Tongue (tissue), 2 donors: ENCODE measurements around the gene AXIN1. TPM values are rescaled to one million over a fixed set of nuclear protein-coding genes. Genes with fewer than 3 reads are reported as not detected.
"Not testable (repeated sequence)": the region's sequence is repeated elsewhere in the genome, so short reads cannot be mapped to it uniquely, and the experiment has no call there.

Experiments
- DNase-seq: peaks from one replicate; pipeline ENCODE4 v3.0.0-alpha.2; 2015
- total RNA-seq: library from RNA; depleted of rRNA; stranded (reverse); fragments of >200 nt; gene quantifications from one replicate; pipeline ENCODE4 v1.2.3, GENCODE V29; 2014

The AXIN1 gene
- total RNA-seq, 1 donor from 2014 or later, result 18.3 TPM

GRCh38 chr16:266258-267164 lies 86.0 kb downstream of the AXIN1 start:
- DNase-seq, result no peak

DNA sequence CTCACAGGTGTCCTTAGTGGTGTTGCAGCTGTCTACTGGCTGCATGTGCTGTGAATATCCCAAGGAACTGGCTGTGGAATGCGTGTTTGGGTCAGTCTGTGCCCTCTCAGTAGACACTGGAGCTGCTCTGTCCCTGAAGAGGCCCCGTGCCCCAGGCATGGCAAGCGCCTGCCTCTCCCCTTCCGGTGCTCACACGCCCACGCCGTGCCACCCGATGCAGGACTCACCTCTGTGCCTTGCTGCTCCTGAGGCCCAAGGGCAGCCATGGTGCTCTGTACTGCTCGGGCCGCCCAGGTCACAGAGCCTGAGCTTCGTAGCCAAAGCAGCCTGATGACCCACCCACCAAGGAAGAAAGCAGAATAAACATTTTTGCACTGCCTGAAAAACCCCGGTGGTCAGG lies 86.8 kb downstream of the AXIN1 start:
- peak; percentile 50 for DNase-seq

- no peak for DNase-seq
These were observed 87.5 kb downstream of the AXIN1 start for GRCh38 chr16:265002-265529.

DNA sequence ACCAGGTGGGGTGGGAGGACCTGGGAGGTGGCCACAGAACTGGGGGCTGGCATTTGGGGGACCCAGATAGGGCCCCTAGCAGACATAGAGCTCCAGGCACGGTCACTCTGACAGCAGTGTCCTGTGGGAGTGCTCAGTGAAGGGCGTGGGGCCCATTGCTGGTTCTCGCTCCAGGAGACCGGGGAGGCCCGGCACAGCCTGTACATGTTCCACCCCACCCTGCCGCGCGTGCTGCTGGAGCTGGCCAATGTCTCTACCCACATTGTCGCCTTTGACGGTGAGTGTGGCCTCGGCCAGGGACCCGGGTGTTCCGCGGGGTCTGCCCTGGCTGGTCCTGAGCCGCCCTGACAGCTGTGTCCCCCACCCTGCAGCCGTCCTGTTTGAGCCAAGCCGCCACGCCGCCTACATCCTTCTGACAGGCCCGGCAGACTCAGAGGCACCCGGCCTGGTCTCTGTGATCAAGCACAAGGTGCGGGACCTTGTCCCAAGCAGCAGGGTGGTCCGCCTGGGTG lies 88.0 kb downstream of the AXIN1 start:
- DNase-seq, result no peak

- no peak for DNase-seq
These were observed 88.6 kb downstream of the AXIN1 start for GRCh38 chr16:263944-264343.

- no peak for DNase-seq
These were observed 89.2 kb downstream of the AXIN1 start for GRCh38 chr16:263182-263774.

DNA sequence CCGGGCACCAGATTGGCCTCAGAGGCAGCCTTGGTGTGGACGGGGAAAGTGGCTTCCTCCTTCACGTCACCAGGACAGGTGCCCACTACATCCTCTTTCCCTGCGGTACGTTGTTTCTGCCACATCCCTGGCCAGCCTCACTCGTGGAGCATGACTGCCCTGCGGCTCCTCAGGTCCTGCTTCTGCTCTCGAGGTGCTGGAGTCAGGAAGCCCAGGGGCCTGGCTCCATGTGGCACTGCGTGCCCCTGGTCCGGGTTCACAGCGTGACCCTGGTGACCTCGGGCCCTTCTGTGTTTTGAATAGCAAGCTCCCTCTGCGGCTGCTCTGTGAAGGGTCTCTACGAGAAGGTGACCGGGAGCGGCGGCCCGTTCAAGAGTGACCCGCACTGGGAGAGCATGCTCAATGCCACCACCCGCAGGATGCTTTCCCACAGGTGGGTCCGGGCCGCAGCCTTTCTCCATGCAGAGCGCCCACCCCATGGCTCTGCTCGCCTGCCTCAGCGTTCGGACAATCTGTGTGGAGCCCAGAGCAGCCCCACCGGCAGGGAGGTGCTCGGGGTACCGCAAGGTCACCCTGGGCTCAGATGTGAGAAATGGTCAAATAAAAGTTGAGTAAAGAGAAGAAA lies 90.3 kb downstream of the AXIN1 start:
- no peak for DNase-seq

- no peak for DNase-seq
These were observed 91.4 kb downstream of the AXIN1 start for GRCh38 chr16:261031-261691.

GRCh38 chr16:260326-260725 lies 92.2 kb downstream of the AXIN1 start:
- DNase-seq, result no peak

- no peak for DNase-seq
These were observed 92.7 kb downstream of the AXIN1 start for GRCh38 chr16:259814-260253.

GRCh38 chr16:259226-259625 lies 93.3 kb downstream of the AXIN1 start:
- no peak for DNase-seq

- not testable (repeated sequence) for DNase-seq
These were observed 94.4 kb downstream of the AXIN1 start for GRCh38 chr16:258091-258490.

- DNase-seq, result no peak
These were observed 97.3 kb downstream of the AXIN1 start for GRCh38 chr16:255183-255582.

DNA sequence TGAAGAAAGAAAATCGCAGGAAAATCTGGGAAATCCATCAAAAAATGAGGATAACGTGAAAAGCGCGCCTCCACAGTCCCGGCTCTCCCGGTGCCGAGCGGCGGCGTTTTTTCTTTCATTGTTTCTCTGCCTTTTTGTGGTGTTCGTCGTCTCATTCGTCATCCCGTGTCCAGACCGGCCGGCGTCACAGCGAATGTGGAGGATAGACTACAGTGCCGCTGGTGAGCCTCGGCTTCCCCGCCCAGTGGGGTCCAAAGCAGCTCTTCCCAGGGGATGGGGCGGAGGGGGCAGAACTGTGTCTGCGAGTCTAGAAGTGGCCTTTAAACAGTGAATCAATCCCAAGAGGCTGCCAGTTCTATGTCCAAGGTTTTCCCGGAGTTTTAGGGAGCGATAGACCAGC lies 98.1 kb downstream of the AXIN1 start:
- no peak for DNase-seq

- DNase-seq, result no peak
These were observed 98.7 kb downstream of the AXIN1 start for GRCh38 chr16:253833-254232.

DNA sequence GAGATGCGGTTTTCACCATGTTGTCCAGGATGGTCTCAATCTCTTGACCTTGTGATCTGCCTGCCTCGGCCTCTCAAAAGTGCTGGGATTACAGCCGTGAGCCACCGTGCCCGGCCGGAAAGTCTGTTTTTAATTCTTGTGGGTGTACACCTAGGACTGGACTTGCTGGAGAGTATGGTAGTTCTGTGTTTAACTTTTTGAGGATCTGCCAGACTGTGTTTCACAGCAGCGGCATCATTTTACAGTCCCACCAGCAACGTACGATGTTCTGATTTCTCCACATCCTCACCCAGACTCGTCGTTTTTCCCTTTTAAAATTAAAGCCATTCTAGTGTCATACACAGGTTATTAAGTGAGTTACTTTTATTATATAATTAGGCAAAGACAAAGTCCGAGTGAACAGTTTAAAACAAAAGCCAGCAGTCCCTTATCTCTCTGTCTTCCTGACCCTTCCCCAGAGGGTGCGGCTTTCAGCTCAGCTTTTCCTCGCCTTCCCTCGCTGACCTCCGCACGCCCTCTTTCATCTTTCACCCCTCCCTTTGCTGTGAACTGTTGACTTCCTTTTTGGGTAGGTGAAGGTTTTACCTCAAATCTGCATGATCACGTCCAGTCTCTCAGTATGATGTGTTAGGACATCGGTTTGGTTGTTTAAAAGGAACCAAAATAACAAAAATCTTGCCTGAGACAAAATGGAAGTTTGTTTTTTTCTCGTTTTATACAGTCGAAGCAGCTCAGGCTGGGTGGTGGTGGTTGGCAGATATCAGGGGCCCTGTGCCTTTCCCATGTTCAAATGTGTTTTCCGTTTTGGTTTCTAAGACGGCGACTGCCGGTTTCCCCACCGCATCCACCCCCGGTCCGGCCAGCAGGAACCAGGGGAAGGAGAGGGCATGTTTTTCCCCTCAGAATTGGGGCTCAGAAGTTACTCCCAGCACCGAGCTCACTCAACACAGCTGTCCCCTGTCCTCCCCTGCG lies 99.9 kb downstream of the AXIN1 start:
- no peak for DNase-seq

DNA sequence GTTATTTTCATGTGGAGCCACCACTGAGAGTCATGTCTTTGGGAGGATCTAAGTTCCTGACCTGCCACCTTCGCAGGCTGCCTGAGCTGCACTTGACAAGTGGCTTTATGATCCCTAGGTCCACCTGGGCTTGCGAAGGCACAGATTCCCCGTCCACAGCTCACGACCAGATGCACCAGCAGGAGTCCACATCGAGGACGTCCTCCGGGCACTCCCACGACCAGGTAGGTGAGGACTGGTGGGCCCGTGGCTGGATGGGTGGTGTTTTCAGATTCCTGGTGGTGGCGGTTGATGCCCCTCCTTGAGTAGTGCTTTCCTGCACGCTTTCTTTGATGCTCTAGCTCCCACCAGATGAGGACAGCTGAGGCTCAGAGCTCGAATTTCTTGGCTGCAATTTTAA lies 103.1 kb downstream of the AXIN1 start:
- DNase-seq, result no peak

GRCh38 chr16:247027-247426 lies 105.5 kb downstream of the AXIN1 start:
- DNase-seq, result no peak

DNA sequence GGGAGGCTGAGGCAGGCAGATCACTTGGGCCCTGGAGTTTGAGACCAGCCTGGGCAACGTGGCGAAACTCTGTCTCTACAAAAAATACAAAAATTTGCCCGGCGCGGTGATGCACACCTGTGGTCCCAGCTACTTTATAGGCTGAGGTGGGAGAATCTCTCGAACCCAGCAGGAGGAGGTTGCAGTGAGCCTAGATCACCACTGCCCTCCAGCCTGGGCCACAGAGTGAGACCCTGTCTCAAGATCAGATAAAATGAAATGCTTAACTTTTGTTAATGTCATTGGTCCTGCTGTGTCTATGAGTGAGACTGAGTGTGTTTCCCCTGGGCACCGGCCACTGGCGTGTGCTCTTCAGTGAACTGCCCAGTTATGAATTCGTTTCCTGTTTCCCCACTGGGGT lies 107.4 kb downstream of the AXIN1 start:
- no peak for DNase-seq

GRCh38 chr16:243348-243747 lies 109.2 kb downstream of the AXIN1 start:
- DNase-seq, result no peak

- DNase-seq, result no peak
These were observed 110.2 kb downstream of the AXIN1 start for GRCh38 chr16:242281-242680.
